ENCODE measurements around the gene FABP2.
"Not testable (repeated sequence)": the region's sequence is repeated elsewhere in the genome, so short reads cannot be mapped to it uniquely, and the experiment has no call there.

DNA sequence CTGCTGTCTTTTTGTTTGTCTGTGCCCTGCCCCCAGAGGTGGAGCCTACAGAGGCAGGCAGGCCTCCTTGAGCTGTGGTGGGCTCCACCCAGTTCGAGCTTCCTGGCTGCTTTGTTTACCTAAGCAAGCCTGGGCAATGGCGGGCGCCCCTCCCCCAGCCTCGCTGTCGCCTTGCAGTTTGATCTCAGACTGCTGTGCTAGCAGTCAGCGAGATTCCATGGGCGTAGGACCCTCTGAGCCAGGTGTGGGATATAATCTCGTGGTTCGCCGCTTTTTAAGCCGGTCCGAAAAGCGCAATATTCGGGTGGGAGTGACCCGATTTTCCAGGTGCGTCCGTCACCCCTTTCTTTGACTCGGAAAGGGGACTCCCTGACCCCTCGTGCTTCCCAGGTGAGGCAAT is 42.4 kb downstream of the FABP2 start:
- TF ChIP-seq CTCF (conservative IDR thresholded peaks at IDR 0.05; ENCODE audit: low read depth, low read length); EZH2phosphoT487 (IDR thresholded peaks at IDR 0.05; ENCODE audit: borderline replicate concordance, low read length): not testable (repeated sequence)
